Right lobe of liver (tissue), 4 donors: Measurements from ENCODE around the gene MINDY3.

Experiments
- POLR2A ChIP-seq: fragments of 450-650 bp; IDR thresholded peaks from one replicate; pipeline ENCODE4 v1.6.1; 2017; ENCODE audit warnings: antibody characterized with exemption, mild to moderate bottlenecking
- TF ChIP-seq, protein P1 (sequence below), 4 donors: fragments of 200-600 bp in 3 of 4; fragments of 450-650 bp in 1 of 4; IDR thresholded peaks; one replicate each; pipeline versions ENCODE4 v1.5.1 to v1.8.0; 2016 to 2022; ENCODE audit warnings: antibody characterized with exemption in 4 of 4, mild to moderate bottlenecking in 2 of 4
- donor health status: DM: no; HTN: no; CAD: no.
- donor health status: DM: no; HTN: no; CAD: no.
- donor health status: DM: no; HTN: yes; CAD: no.

DNA sequence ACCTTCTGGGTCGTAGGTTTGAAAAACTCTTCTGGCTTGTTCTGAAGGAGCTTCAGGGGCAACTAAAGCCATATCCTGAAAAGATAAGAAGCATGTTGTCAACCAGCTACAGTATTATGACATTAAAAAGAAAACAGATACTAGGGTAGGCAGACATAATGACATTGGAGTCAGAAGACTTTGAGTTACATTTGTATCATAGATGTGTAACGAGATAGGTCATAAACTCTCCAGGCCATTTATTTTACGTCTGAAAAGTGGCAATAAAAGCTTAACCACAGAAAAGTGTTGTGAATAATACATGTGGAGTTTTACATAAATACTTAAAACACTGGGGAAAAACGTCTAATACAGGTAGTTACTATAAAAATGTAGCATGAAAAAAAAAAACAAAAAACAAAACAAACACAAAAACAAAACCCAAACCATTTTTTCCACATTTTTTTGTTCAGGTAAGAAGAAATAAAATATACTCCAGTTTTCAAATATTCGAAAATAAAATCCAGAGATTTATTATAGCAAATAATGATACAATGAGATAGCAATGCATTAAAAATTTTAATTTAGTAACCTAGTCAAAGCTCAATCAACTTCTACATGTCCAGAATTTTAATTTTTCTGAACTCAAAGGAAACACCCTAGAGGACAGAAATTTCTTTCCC is 64.1 kb downstream of the MINDY3 start:
- TF ChIP-seq, protein P1, sequence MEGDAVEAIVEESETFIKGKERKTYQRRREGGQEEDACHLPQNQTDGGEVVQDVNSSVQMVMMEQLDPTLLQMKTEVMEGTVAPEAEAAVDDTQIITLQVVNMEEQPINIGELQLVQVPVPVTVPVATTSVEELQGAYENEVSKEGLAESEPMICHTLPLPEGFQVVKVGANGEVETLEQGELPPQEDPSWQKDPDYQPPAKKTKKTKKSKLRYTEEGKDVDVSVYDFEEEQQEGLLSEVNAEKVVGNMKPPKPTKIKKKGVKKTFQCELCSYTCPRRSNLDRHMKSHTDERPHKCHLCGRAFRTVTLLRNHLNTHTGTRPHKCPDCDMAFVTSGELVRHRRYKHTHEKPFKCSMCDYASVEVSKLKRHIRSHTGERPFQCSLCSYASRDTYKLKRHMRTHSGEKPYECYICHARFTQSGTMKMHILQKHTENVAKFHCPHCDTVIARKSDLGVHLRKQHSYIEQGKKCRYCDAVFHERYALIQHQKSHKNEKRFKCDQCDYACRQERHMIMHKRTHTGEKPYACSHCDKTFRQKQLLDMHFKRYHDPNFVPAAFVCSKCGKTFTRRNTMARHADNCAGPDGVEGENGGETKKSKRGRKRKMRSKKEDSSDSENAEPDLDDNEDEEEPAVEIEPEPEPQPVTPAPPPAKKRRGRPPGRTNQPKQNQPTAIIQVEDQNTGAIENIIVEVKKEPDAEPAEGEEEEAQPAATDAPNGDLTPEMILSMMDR (IDR thresholded peaks at IDR 0.05), result no peak
- TF ChIP-seq POLR2A, result no peak
